ENCODE measurements around the gene PJA2. TPM values are rescaled to one million over a fixed set of nuclear protein-coding genes. Genes with fewer than 3 reads are reported as not detected.

The PJA2 gene
- total and polyA plus RNA-seq, 9 of the 15 experiments (the other 6 are each of a cell fraction or from before 2014, with no cell fraction given) = 25.1 to 82.1 (median 50.1) TPM

GRCh38 chr5:109298794-109299193 is 111.0 kb downstream of the PJA2 start:
- Histone ChIP-seq H3K9me3 (replicated peaks; ENCODE audit: control insufficient read depth, insufficient read depth, low read depth, low read length) (no peaks in the 10 kb centered on the region), H3K9ac (ENCODE audit: insufficient read depth in 1 of 2, low read depth in 2 of 2, low read length in 2 of 2) (no peak overlapping the region), H3K27me3 (ENCODE audit: control insufficient read depth in 2 of 2, insufficient read depth in 2 of 2, low read length in 2 of 2) (peaks cover 10 to 20% of the 10 kb centered on the region in 2 experiments), H3K4me1 (replicated peaks in 1 of 2; ENCODE audit: control insufficient read depth in 2 of 2, insufficient read depth in 2 of 2, low read length in 2 of 2) (no peaks in the 10 kb centered on the region), H4K20me1 (replicated peaks; ENCODE audit: control insufficient read depth, insufficient read depth, low read length) (no peaks in the 10 kb centered on the region), H3K4me2 (ENCODE audit: insufficient read depth, low read length) (no peak overlapping the region), H3K4me3 (no peak overlapping the region), H2AFZ (ENCODE audit: low read depth, low read length) (no peak overlapping the region), H3K79me2 (ENCODE audit: control insufficient read depth, insufficient read depth, low read length) (no peaks in the 10 kb centered on the region), H3K27ac (ENCODE audit: extremely low read depth, low read depth, low read length) (no peak overlapping the region), H3K9me1 (ENCODE audit: control insufficient read depth, insufficient read depth, low read length) (no peaks in the 10 kb centered on the region), H3K36me3 (ENCODE audit: control insufficient read depth, insufficient read depth, low read length) (no peaks in the 10 kb centered on the region)
- in situ Hi-C loops (cut with MboI) = no loop called here
- ATAC-seq (no peak), DNase-seq (ENCODE audit: extremely low read depth in 1 of 4, low spot score in 3 of 4) (no peak), FAIRE-seq (no peak)
- intact Hi-C loops (cut with micrococcal nuclease) = no loop called here
- POLR2A ChIA-PET = no interaction called here
- BruUV-seq (replicated peaks) = no TSS peak
- 0% methylated on average over 4 of the region's 4 CpGs for WGBS (ENCODE audit: insufficient coverage, low coverage, missing lambda C conversion rate)
- CTCF ChIA-PET (ENCODE audit: low intra/inter-chr PET ratio) = no interaction called here
- TF ChIP-seq ZNF253 (CRISPR knock-in tag; conservative IDR thresholded peaks at IDR 0.05) (no peak), NR3C1 (CRISPR knock-in tag; IDR thresholded peaks at IDR 0.05) (no peak), STAT6 (CRISPR knock-in tag; IDR thresholded peaks at IDR 0.05) (no peak), STAT5B (CRISPR knock-in tag; IDR thresholded peaks at IDR 0.05) (no peak), ZNF347 (CRISPR knock-in tag; IDR thresholded peaks at IDR 0.05; ENCODE audit: low read depth) (no peak), KLF16 (IDR thresholded peaks at IDR 0.05) (no peak), RREB1 (CRISPR knock-in tag; IDR thresholded peaks at IDR 0.05) (no peak), PHF8 (IDR thresholded peaks at IDR 0.05; ENCODE audit: borderline replicate concordance, low read length) (no peak)
